ENCODE data around the gene COX7A2L.
"Not testable (repeated sequence)": the region's sequence is repeated elsewhere in the genome, so short reads cannot be mapped to it uniquely, and the experiment has no call there.

The COX7A2L gene

GRCh38 chr2:42360890-42361727, at the start of gene COX7A2L:
Gene COX7A2L, minus strand, starts transcription at chr2:42361217. Its CDS starts 56 bp downstream, at chr2:42361161.
- DNase-seq: peak; percentile 95

- no peak for DNase-seq
Observed at GRCh38 chr2:42408009-42408408, 47.0 kb upstream of the COX7A2L start.

- DNase-seq: no peak
Observed at GRCh38 chr2:42407476-42407875, 46.5 kb upstream of the COX7A2L start.

GRCh38 chr2:42404676-42405075, 43.7 kb upstream of the COX7A2L start:
- DNase-seq: no peak

- DNase-seq: no peak
Observed at GRCh38 chr2:42401773-42402172, 40.8 kb upstream of the COX7A2L start.

- DNase-seq: not testable (repeated sequence)
Observed at GRCh38 chr2:42398052-42398451, 37.0 kb upstream of the COX7A2L start.

- not testable (repeated sequence) for DNase-seq
Observed at GRCh38 chr2:42393320-42393719, 32.3 kb upstream of the COX7A2L start.

- no peak for DNase-seq
Observed at GRCh38 chr2:42392191-42392590, 31.2 kb upstream of the COX7A2L start.

GRCh38 chr2:42390401-42390969, 29.5 kb upstream of the COX7A2L start:
- DNase-seq: no peak

GRCh38 chr2:42386682-42387081, 25.7 kb upstream of the COX7A2L start:
- DNase-seq: no peak

- DNase-seq: no peak
Observed at GRCh38 chr2:42385225-42385624, 24.2 kb upstream of the COX7A2L start.

- DNase-seq: no peak
Observed at GRCh38 chr2:42383855-42384530, 23.0 kb upstream of the COX7A2L start.

GRCh38 chr2:42382144-42382543, 21.1 kb upstream of the COX7A2L start:
- no peak for DNase-seq

- not testable (repeated sequence) for DNase-seq
Observed at GRCh38 chr2:42380026-42380425, 19.0 kb upstream of the COX7A2L start.

GRCh38 chr2:42378415-42378814, 17.4 kb upstream of the COX7A2L start:
- DNase-seq: no peak

GRCh38 chr2:42376758-42377157, 15.7 kb upstream of the COX7A2L start:
- no peak for DNase-seq

GRCh38 chr2:42372474-42373200, 11.6 kb upstream of the COX7A2L start:
- DNase-seq: no peak

GRCh38 chr2:42371611-42372473, 10.8 kb upstream of the COX7A2L start:
- no peak for DNase-seq

- no peak for DNase-seq
Observed at GRCh38 chr2:42369532-42370229, 8.7 kb upstream of the COX7A2L start.

- DNase-seq: no peak
Observed at GRCh38 chr2:42368817-42369531, 8.0 kb upstream of the COX7A2L start.

GRCh38 chr2:42367835-42368234, 6.8 kb upstream of the COX7A2L start:
- DNase-seq: no peak
